ENCODE measurements around the gene CPS1. TPM values are rescaled to one million over a fixed set of nuclear protein-coding genes. Genes with fewer than 3 reads are reported as not detected.

Gene CPS1
- total and polyA plus RNA-seq, 2 of the 4 experiments (the other 2 are of a cell fraction): 5.4 to 20.1 TPM

GRCh38 chr2:210568108-210568507 is 11.7 kb downstream of the CPS1 start:
- H3K79me1 ChIP-seq (ENCODE audit: low read depth in 1 of 2, low read length in 2 of 2): no peaks in the 10 kb centered on the region
- H2BK15ac ChIP-seq (ENCODE audit: low read depth, low read length): no peak overlapping the region
- H2AFZ ChIP-seq (replicated peaks; ENCODE audit: low read length, poor library complexity): no peak overlapping the region
- H4K91ac ChIP-seq (ENCODE audit: insufficient read depth, low read depth, low read length): no peak overlapping the region
- H3K27me3 ChIP-seq (ENCODE audit: control insufficient read depth, insufficient read depth, low read length): no peaks in the 10 kb centered on the region
- H2BK5ac ChIP-seq (ENCODE audit: low read depth, low read length, poor library complexity, severe bottlenecking): no peak overlapping the region
- H3K18ac ChIP-seq (ENCODE audit: low read depth, low read length): no peak overlapping the region
- H3K27ac ChIP-seq (ENCODE audit: insufficient read depth, low read length): no peak overlapping the region
- no peaks in the 10 kb centered on the region for H3K9me1 ChIP-seq (ENCODE audit: insufficient read depth, low read length)
- H3K9me3 ChIP-seq (ENCODE audit: control insufficient read depth, insufficient read depth, low read length): no peaks in the 10 kb centered on the region
- H3K4me1 ChIP-seq (ENCODE audit: control insufficient read depth, insufficient read depth, low read length): no peaks in the 10 kb centered on the region
- H3K14ac ChIP-seq (replicated peaks; ENCODE audit: low read depth, low read length): no peak overlapping the region
- H3K4me2 ChIP-seq (ENCODE audit: low read depth, low read length): no peak overlapping the region
- no peaks in the 10 kb centered on the region for H3K36me3 ChIP-seq (ENCODE audit: control insufficient read depth, insufficient read depth, low read length)
- H2AK5ac ChIP-seq (ENCODE audit: low read depth, low read length): no peak overlapping the region
- dilution Hi-C loops (cut with HindIII; ENCODE audit: low sequenced_read_pairs, unreplicated experiment): no loop called here
- intact Hi-C loops (cut with micrococcal nuclease): no loop called here
- H3K23ac ChIP-seq (ENCODE audit: low read depth, low read length): no peak overlapping the region
- in situ Hi-C loops (cut with MboI; ENCODE audit: low sequenced_read_pairs): no loop called here
- no peak overlapping the region for H4K8ac ChIP-seq (ENCODE audit: low read depth in 2 of 2, low read length in 2 of 2)
- no peak overlapping the region for H2BK20ac ChIP-seq (ENCODE audit: low read depth, low read length)
- TF ChIP-seq MAZ (IDR thresholded peaks at IDR 0.05; ENCODE audit: borderline replicate concordance, low read depth, low read length): no peak
- no peak for TF ChIP-seq RFX5 (IDR thresholded peaks at IDR 0.05; ENCODE audit: low read depth, low read length)
- no peak for TF ChIP-seq USF2 (IDR thresholded peaks at IDR 0.05; ENCODE audit: low read depth, low read length)
- no peak for TF ChIP-seq RCOR1 (IDR thresholded peaks at IDR 0.05; ENCODE audit: insufficient replicate concordance, low read length)
- no peak for TF ChIP-seq CHD1 (IDR thresholded peaks at IDR 0.05; ENCODE audit: low read depth, low read length)
- no peak for TF ChIP-seq RAD21 (IDR thresholded peaks at IDR 0.05; ENCODE audit: low read length)
- no peak for TF ChIP-seq POLR2A (IDR thresholded peaks at IDR 0.05; ENCODE audit: low read depth, low read length)
- DNase-seq (no peak), ATAC-seq (ENCODE audit: low read depth) (no peak)
- no peak overlapping the region for H2AK9ac ChIP-seq (replicated peaks; ENCODE audit: low read depth, low read length, poor library complexity)
- H3K4me3 ChIP-seq (ENCODE audit: insufficient read depth, low read depth, low read length): no peak overlapping the region
- ChIA-PET POLR2A (ENCODE audit: unreplicated experiment) (no interaction called here), CTCF (no interaction called here)
- BruUV-seq (replicated peaks): no TSS peak
- H4K20me1 ChIP-seq (ENCODE audit: insufficient read depth, low read length): no peaks in the 10 kb centered on the region
- no CpG with 5 or more reads among the region's 2 CpGs for WGBS, 2 experiments (ENCODE audit: extremely low coverage in 2 of 2, insufficient read length in 1 of 2)
- H3K56ac ChIP-seq (ENCODE audit: extremely low read depth, insufficient read depth, low read length): no peak overlapping the region
- H4K5ac ChIP-seq (ENCODE audit: low read depth, low read length): no peak overlapping the region
- H3K9ac ChIP-seq (ENCODE audit: low read depth, low read length): no peak overlapping the region
- H2BK120ac ChIP-seq (ENCODE audit: low read depth, low read length): no peak overlapping the region
- H3K4ac ChIP-seq (ENCODE audit: low read depth, low read length): no peak overlapping the region

All from IMR-90 (cell line).